B cell (primary cell): ENCODE data around the gene ZNF93. TPM values are rescaled to one million over a fixed set of nuclear protein-coding genes. Genes with fewer than 3 reads are reported as not detected.
"Not testable (repeated sequence)": the region's sequence is repeated elsewhere in the genome, so short reads cannot be mapped to it uniquely, and the experiment has no call there.

Experiments
- ATAC-seq: fragments of 200-7000 bp; cut with Tn5 transposase; one replicate; pipeline ENCODE4 v1.10.0; 2021; ENCODE audit warnings: low read depth, mild to moderate bottlenecking, moderate number of reproducible peaks, moderate library complexity
- CTCF ChIA-PET: fragments of 350-600 bp; sonication (Branson Sonifier 250); formaldehyde crosslinking; loops from one replicate; lab custom pipeline; 2021; ENCODE audit warnings: antibody characterized with exemption, inconsistent platforms; lab: Charles Lee
- POLR2A ChIA-PET: fragments of 350-600 bp; sonication (Branson Sonifier 250); formaldehyde crosslinking; loops from one replicate; lab custom pipeline; 2021; ENCODE audit warnings: antibody characterized with exemption; lab: Charles Lee
- DNase-seq: peaks from one replicate; pipeline ENCODE4 v3.0.0; 2013
- H2AFZ ChIP-seq: 2 replicates; pipeline ENCODE4 v1.6.1; 2012; ENCODE audit warnings: mild to moderate bottlenecking, low read depth, low read length; ENCODE audit not compliant: insufficient read depth, poor library complexity, severe bottlenecking
- H3K27ac ChIP-seq, 2 donors: 1 replicate in 1 of 2; 2 replicates in 1 of 2; pipeline ENCODE4 v1.5.1; 2012 to 2013; ENCODE audit warnings: low read length in 2 of 2, mild to moderate bottlenecking in 2 of 2, moderate library complexity in 1 of 2
- H3K27me3 ChIP-seq, 4 experiments: fragments of 200-600 bp in 1 of 4; sonication (generic) in 1 of 4; replicated peaks in 1 of 4; 1 replicate in 2 of 4; 2 replicates in 2 of 4; pipeline versions ENCODE4 v1.6.1 to v1.7.0; 2013 to 2016; ENCODE audit warnings: low read length in 3 of 4, mild to moderate bottlenecking in 2 of 4, mixed read lengths in 1 of 4, moderate library complexity in 1 of 4; ENCODE audit not compliant: insufficient read depth in 4 of 4, control insufficient read depth in 3 of 4; ENCODE audit errors: control extremely low read depth in 1 of 4
- H3K36me3 ChIP-seq, 2 experiments: replicated peaks in 1 of 2; 1 replicate in 1 of 2; 2 replicates in 1 of 2; pipeline versions ENCODE4 v1.6.1 to v1.7.1; 2013; ENCODE audit warnings: low read length in 1 of 2; ENCODE audit not compliant: insufficient read depth in 2 of 2, control insufficient read depth in 1 of 2; ENCODE audit errors: control extremely low read depth in 1 of 2, extremely low read depth in 1 of 2
- H3K4me1 ChIP-seq, 2 donors: fragments of 200-600 bp in 1 of 2; sonication (generic) in 1 of 2; 1 replicate in 1 of 2; 2 replicates in 1 of 2; pipeline versions ENCODE4 v1.5.1 to v1.6.1; 2013 to 2017; ENCODE audit warnings: low read length in 2 of 2; ENCODE audit not compliant: control insufficient read depth in 2 of 2, insufficient read depth in 2 of 2
- H3K4me2 ChIP-seq: replicated peaks from 2 replicates; pipeline ENCODE3; 2012; ENCODE audit warnings: mild to moderate bottlenecking, low read depth, low read length; ENCODE audit not compliant: poor library complexity, severe bottlenecking
- H3K4me3 ChIP-seq, 5 experiments: fragments of 200-600 bp in 1 of 5; sonication (generic) in 1 of 5; 1 replicate in 3 of 5; 2 replicates in 2 of 5; pipeline versions ENCODE4 v1.5.1 to v1.7.0; 2011 to 2016; ENCODE audit warnings: low read length in 4 of 5, mild to moderate bottlenecking in 4 of 5, low read depth in 2 of 5, control low read depth in 1 of 5, moderate library complexity in 1 of 5; ENCODE audit not compliant: insufficient read depth in 1 of 5; ENCODE audit errors: control extremely low read depth in 1 of 5, extremely low read depth in 1 of 5
- H3K79me2 ChIP-seq: fragments of 200-600 bp; sonication (generic); one replicate; pipeline ENCODE4 v1.6.0; 2016; ENCODE audit warnings: low read length; ENCODE audit not compliant: control insufficient read depth, insufficient read depth
- H3K9ac ChIP-seq: fragments of 200-600 bp; sonication (generic); 2 replicates; pipeline ENCODE4 v1.6.1; 2017; ENCODE audit warnings: mild to moderate bottlenecking, low read length, moderate library complexity
- H3K9me3 ChIP-seq, 3 donors: one replicate each; pipeline versions ENCODE4 v1.6.1 to v1.7.1; 2013; ENCODE audit warnings: low read length in 2 of 3; ENCODE audit not compliant: control insufficient read depth in 2 of 3, insufficient read depth in 1 of 3; ENCODE audit errors: control extremely low read depth in 1 of 3
- H4K20me1 ChIP-seq: 2 replicates; pipeline ENCODE4 v1.6.0; 2012; ENCODE audit warnings: mild to moderate bottlenecking, low read length; ENCODE audit not compliant: insufficient read depth, control insufficient read depth, poor library complexity, severe bottlenecking
- H3K27ac Mint-ChIP-seq: one replicate; pipeline ENCODE4 v1.8.0; 2021; ENCODE audit warnings: mixed read lengths
- H3K27me3 Mint-ChIP-seq: one replicate; pipeline ENCODE4 v1.8.0; 2021; ENCODE audit warnings: mixed read lengths
- H3K4me1 Mint-ChIP-seq: one replicate; pipeline ENCODE4 v1.8.0; 2021; ENCODE audit warnings: mixed read lengths
- H3K4me3 Mint-ChIP-seq: one replicate; pipeline ENCODE4 v1.8.0; 2021; ENCODE audit warnings: mixed read lengths
- H3K9me3 Mint-ChIP-seq: one replicate; pipeline ENCODE4 v1.8.0; 2022; ENCODE audit warnings: mixed read lengths; ENCODE audit not compliant: insufficient read depth
- EZH2 ChIP-seq: IDR thresholded peaks from 2 replicates; pipeline ENCODE4 v1.6.1; 2012; ENCODE audit warnings: borderline replicate concordance, low read depth, mild to moderate bottlenecking, moderate library complexity, low read length; ENCODE audit not compliant: insufficient read depth, poor library complexity, severe bottlenecking
- WGBS: methylation state at CpG from one replicate; pipeline ENCODE4 v1.1.5; 2013; ENCODE audit warnings: missing lambda C conversion rate; ENCODE audit not compliant: insufficient coverage; 5-methylcytosine and 5-hydroxymethylcytosine counted together
- intact Hi-C: fragments of 100-400 bp; cut with micrococcal nuclease; formaldehyde crosslinking; loops from one replicate; pipeline ENCODE4 v1.10.0; 2022
- polyA plus RNA-seq: library from polyadenylated mRNA; depleted of rRNA; stranded (reverse); fragments of >200 nt; gene quantifications from 2 replicates; pipeline ENCODE4 v1.2.3, GENCODE V29; 2012
- total RNA-seq, 2 donors: library from RNA; stranded (reverse); fragments of 120-200 nt in 1 of 2; gene quantifications; 1 replicate in 1 of 2; 2 replicates in 1 of 2; pipeline versions ENCODE4 v1.2.3 to v1.2.4, GENCODE V29; 2013 to 2022
- TF ChIP-seq, protein P1 (sequence below): fragments of 200-600 bp; IDR thresholded peaks from one replicate; pipeline ENCODE4 v1.8.0; 2022; ENCODE audit warnings: antibody characterized with exemption, mild to moderate bottlenecking

ZNF93 gene
- total and polyA plus RNA-seq, 2 donors (not counting 1 experiment from before 2014, with no cell fraction given), result 4.8 to 13.3 TPM

DNA sequence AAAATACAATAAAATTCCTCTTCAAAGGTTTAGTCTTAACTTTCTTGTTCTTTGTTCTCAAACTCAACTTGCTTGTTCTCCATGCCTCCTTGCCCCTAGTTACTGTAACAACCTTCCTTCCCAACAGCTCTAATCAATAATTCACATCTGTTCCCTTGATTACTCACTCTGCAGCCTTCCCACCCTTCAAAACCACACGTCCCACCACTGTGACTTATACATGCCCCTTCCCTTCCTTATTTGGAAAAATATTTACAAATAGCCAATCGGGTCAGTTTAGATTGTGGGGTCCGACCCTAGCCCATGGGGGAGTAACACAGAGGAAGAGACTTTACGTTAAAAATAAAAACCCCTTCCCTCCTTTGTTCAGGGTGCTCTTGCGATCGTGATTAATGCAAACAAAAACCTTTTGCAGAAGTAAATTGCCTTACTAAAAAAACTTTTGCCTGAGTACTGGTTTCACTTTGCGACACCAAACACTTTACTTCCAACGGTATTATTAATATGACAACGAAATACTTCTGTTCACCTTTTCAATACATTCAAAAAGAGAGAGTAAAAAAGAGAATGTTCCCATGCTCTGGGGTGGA lies 512 bp upstream of the ZNF93 start:
- H3K79me2 ChIP-seq, result peaks cover 27% of the 10 kb centered on the region
- Mint-ChIP-seq H3K27me3 (no peaks in the 10 kb centered on the region), H3K4me1 (peaks cover 36% of the 10 kb centered on the region), H3K4me3 (peak overlapping the region; percentile 98), H3K9me3 (peaks cover 15% of the 10 kb centered on the region), H3K27ac (peak overlapping the region; percentile 91)
- H3K4me3 ChIP-seq, result peak overlapping the region; percentile 85 to 94 (median 87)
- CTCF ChIA-PET, result interaction anchor here (0.6 to 2.4 kb wide), 6 partner anchors 32 to 1184 kb away, joined by 3 to 5 read pairs (median 4); partner anchors contain the start of genes ZNF253 and ZNF506
- POLR2A ChIA-PET, result interaction anchor here (1.0 to 2.7 kb wide), 6 partner anchors 34 to 236 kb away, joined by 3 to 20 read pairs (median 6); partner anchors contain the start of genes ATP13A1, ZNF14, ZNF253 and ZNF506
- ATAC-seq, result peak; percentile 11
- DNase-seq, result no peak
- peak overlapping the region; percentile 86 for H3K4me2 ChIP-seq
- no peaks in the 10 kb centered on the region for H3K36me3 ChIP-seq
- peaks cover 3 to 27% (median 21%) of the 10 kb centered on the region in 3 donors for H3K9me3 ChIP-seq
- H4K20me1 ChIP-seq, result no peaks in the 10 kb centered on the region
- peak overlapping the region; percentile 94 for H2AFZ ChIP-seq
- intact Hi-C loops, result loop anchor here (1.0 kb wide), 4 partner anchors 34 to 232 kb away; partner anchors contain the start of genes ZNF101 and ZNF506
- H3K9ac ChIP-seq, result peak overlapping the region; percentile 78
- no peaks in the 10 kb centered on the region for H3K27me3 ChIP-seq
- no peak for TF ChIP-seq EZH2
- TF ChIP-seq, protein P1, sequence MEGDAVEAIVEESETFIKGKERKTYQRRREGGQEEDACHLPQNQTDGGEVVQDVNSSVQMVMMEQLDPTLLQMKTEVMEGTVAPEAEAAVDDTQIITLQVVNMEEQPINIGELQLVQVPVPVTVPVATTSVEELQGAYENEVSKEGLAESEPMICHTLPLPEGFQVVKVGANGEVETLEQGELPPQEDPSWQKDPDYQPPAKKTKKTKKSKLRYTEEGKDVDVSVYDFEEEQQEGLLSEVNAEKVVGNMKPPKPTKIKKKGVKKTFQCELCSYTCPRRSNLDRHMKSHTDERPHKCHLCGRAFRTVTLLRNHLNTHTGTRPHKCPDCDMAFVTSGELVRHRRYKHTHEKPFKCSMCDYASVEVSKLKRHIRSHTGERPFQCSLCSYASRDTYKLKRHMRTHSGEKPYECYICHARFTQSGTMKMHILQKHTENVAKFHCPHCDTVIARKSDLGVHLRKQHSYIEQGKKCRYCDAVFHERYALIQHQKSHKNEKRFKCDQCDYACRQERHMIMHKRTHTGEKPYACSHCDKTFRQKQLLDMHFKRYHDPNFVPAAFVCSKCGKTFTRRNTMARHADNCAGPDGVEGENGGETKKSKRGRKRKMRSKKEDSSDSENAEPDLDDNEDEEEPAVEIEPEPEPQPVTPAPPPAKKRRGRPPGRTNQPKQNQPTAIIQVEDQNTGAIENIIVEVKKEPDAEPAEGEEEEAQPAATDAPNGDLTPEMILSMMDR, result no peak
- H3K27ac ChIP-seq, result peak overlapping the region; percentile 71 to 74
- WGBS, result no CpG with 5 or more reads among the region's 9 CpGs
- H3K4me1 ChIP-seq, result peaks cover 6 to 16% of the 10 kb centered on the region in 2 donors

DNA sequence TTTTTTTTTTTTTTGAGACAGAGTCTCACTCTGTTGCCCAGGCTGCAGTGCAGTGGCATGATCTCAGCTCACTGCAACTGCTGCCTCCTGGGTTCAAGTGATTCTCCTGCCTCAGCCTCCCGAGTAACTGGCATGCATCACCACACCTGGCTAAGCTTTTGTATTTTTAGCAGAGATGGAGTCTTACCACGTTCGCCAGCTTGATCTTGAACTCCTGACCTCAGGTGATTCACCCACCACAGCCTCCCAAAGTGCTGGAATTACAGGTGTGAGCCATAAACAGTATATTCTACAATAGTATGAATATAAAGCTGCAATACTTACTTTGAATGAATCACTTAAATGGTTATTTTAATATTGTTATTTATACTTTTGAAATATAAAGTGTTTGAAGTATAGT lies 6.8 kb downstream of the ZNF93 start:
- H3K27me3 ChIP-seq, ATAC-seq, H3K4me2 ChIP-seq, POLR2A ChIA-PET, DNase-seq, H3K27ac ChIP-seq, H2AFZ ChIP-seq, intact Hi-C loops, H3K27me3 Mint-ChIP-seq, H3K9ac ChIP-seq, H3K36me3 ChIP-seq, H3K4me3 Mint-ChIP-seq, H3K9me3 ChIP-seq, H3K4me1 ChIP-seq, H3K4me3 ChIP-seq, H3K9me3 Mint-ChIP-seq, H3K27ac Mint-ChIP-seq, H4K20me1 ChIP-seq: not testable (repeated sequence)
- peaks cover 29% of the 10 kb centered on the region for H3K4me1 Mint-ChIP-seq
- CTCF ChIA-PET, result interaction anchor here (1.0 kb wide), 1 partner anchor 263 kb away, joined by 3 read pairs; no protein-coding TSS in a partner anchor
- no CpG with 5 or more reads among the region's 3 CpGs for WGBS
- peaks cover 28% of the 10 kb centered on the region for H3K79me2 ChIP-seq
